GM23338 (cell line): Measurements from ENCODE around the gene OR5K2. TPM values are rescaled to one million over a fixed set of nuclear protein-coding genes. Genes with fewer than 3 reads are reported as not detected.

Experiments
- ATAC-seq: fragments of 200-7000 bp; cut with Tn5 transposase; 3 replicates; pipeline ENCODE4 v1.9.1; 2020
- DNase-seq: peaks from one replicate; pipeline ENCODE4 v3.0.0-alpha.2; 2015; ENCODE audit warnings: low spot score
- H2AFZ ChIP-seq: fragments of 200-600 bp; sonication (generic); 2 replicates; pipeline ENCODE4 v1.8.0; 2016; ENCODE audit warnings: antibody characterized with exemption, mild to moderate bottlenecking, moderate library complexity
- H3F3A ChIP-seq: fragments of 200-600 bp; sonication (generic); replicated peaks from 2 replicates; pipeline ENCODE4 v1.8.0; 2017; ENCODE audit warnings: antibody characterized with exemption, mixed run types, low read depth
- H3K27ac ChIP-seq: fragments of 200-600 bp; sonication (generic); 2 replicates; pipeline ENCODE4 v1.6.1; 2016; ENCODE audit warnings: low read depth
- H3K27me3 ChIP-seq: fragments of 200-600 bp; sonication (generic); 2 replicates; pipeline ENCODE4 v1.8.0; 2016; ENCODE audit warnings: mild to moderate bottlenecking, mixed run types, moderate library complexity; ENCODE audit not compliant: insufficient read depth
- H3K36me3 ChIP-seq: fragments of 200-600 bp; sonication (generic); 2 replicates; pipeline ENCODE4 v1.8.0; 2016; ENCODE audit warnings: mild to moderate bottlenecking; ENCODE audit not compliant: insufficient read depth
- H3K4me1 ChIP-seq: fragments of 200-600 bp; sonication (generic); 2 replicates; pipeline ENCODE4 v1.8.0; 2016; ENCODE audit warnings: mild to moderate bottlenecking, moderate library complexity; ENCODE audit not compliant: insufficient read depth
- H3K4me2 ChIP-seq: fragments of 200-600 bp; sonication (generic); 2 replicates; pipeline ENCODE4 v1.7.1; 2017; ENCODE audit warnings: mixed run types
- H3K4me3 ChIP-seq: fragments of 200-600 bp; sonication (generic); 2 replicates; pipeline ENCODE4 v1.6.1; 2016; ENCODE audit warnings: mixed run types
- H3K79me2 ChIP-seq: fragments of 200-600 bp; sonication (generic); replicated peaks from 2 replicates; pipeline ENCODE4 v1.8.0; 2017; ENCODE audit warnings: mild to moderate bottlenecking; ENCODE audit not compliant: insufficient read depth
- H3K9me2 ChIP-seq: fragments of 200-600 bp; sonication (generic); 2 replicates; pipeline ENCODE4 v1.8.0; 2017; ENCODE audit not compliant: insufficient read depth
- H4K20me1 ChIP-seq: fragments of 200-600 bp; sonication (generic); replicated peaks from 2 replicates; pipeline ENCODE4 v1.8.0; 2017; ENCODE audit warnings: mild to moderate bottlenecking; ENCODE audit not compliant: insufficient read depth
- H3K27ac Mint-ChIP-seq: 2 replicates; pipeline ENCODE4 v1.8.0; 2020; ENCODE audit warnings: inconsistent platforms, mild to moderate bottlenecking, moderate library complexity, mixed read lengths
- H3K27me3 Mint-ChIP-seq: 3 replicates; pipeline ENCODE4 v1.8.0; 2022; ENCODE audit warnings: low read depth, mild to moderate bottlenecking, moderate library complexity, mixed read lengths, inconsistent platforms; ENCODE audit not compliant: insufficient read depth, poor library complexity
- H3K36me3 Mint-ChIP-seq: 3 replicates; pipeline ENCODE4 v1.8.0; 2021; ENCODE audit warnings: low read depth, mild to moderate bottlenecking, inconsistent platforms, moderate library complexity, mixed read lengths
- H3K4me1 Mint-ChIP-seq: 3 replicates; pipeline ENCODE4 v1.8.0; 2020; ENCODE audit warnings: mild to moderate bottlenecking, inconsistent platforms, mixed read lengths
- H3K4me3 Mint-ChIP-seq: 3 replicates; pipeline ENCODE4 v1.8.0; 2021; ENCODE audit warnings: moderate library complexity, mild to moderate bottlenecking, inconsistent platforms, mixed read lengths
- H3K9me3 Mint-ChIP-seq: 3 replicates; pipeline ENCODE4 v1.8.0; 2020; ENCODE audit warnings: moderate library complexity, mild to moderate bottlenecking, inconsistent platforms, mixed read lengths
- CREB1 ChIP-seq: fragments of 250-450 bp; sonication (Bioruptor Pico); IDR thresholded peaks from 2 replicates; pipeline ENCODE4 v1.5.0; 2020; ENCODE audit warnings: low read depth, mild to moderate bottlenecking, moderate library complexity
- ETS1 ChIP-seq: IDR thresholded peaks from 2 replicates; pipeline ENCODE4 v1.6.1; 2016; ENCODE audit warnings: antibody characterized with exemption
- EZH2 ChIP-seq: fragments of 200-600 bp; sonication (generic); IDR thresholded peaks from one replicate; pipeline ENCODE4 v1.8.0; 2017; ENCODE audit warnings: antibody characterized with exemption, mild to moderate bottlenecking, low read depth; ENCODE audit not compliant: unreplicated experiment
- EZH2phosphoT487 ChIP-seq: fragments of 200-600 bp; sonication (generic); IDR thresholded peaks from one replicate; pipeline ENCODE4 v1.8.1; 2018; ENCODE audit warnings: antibody characterized with exemption; ENCODE audit not compliant: unreplicated experiment
- JUNB ChIP-seq: IDR thresholded peaks from one replicate; pipeline ENCODE4 v1.6.1; 2016; ENCODE audit warnings: antibody characterized with exemption; ENCODE audit not compliant: unreplicated experiment
- NANOG ChIP-seq: IDR thresholded peaks from 2 replicates; pipeline ENCODE4 v1.6.1; 2016; ENCODE audit warnings: antibody characterized with exemption, borderline replicate concordance
- POLR2AphosphoS5 ChIP-seq: IDR thresholded peaks from 2 replicates; pipeline ENCODE4 v1.6.1; 2016; ENCODE audit warnings: antibody characterized with exemption, low read depth
- REST ChIP-seq: IDR thresholded peaks from one replicate; pipeline ENCODE4 v1.6.1; 2018; ENCODE audit warnings: antibody characterized with exemption; ENCODE audit not compliant: unreplicated experiment
- STAT1 ChIP-seq: IDR thresholded peaks from one replicate; pipeline ENCODE4 v1.6.1; 2016; ENCODE audit warnings: antibody characterized with exemption; ENCODE audit not compliant: unreplicated experiment
- ZNF114 ChIP-seq: fragments of 250-450 bp; sonication (Bioruptor Pico); IDR thresholded peaks from 2 replicates; pipeline ENCODE4 v1.5.0; 2020; ENCODE audit warnings: mild to moderate bottlenecking, moderate library complexity
- ZNF331 ChIP-seq: fragments of 250-450 bp; sonication (Bioruptor Pico); IDR thresholded peaks from 2 replicates; pipeline ENCODE4 v1.5.0; 2020; ENCODE audit warnings: low read depth, mild to moderate bottlenecking, moderate library complexity
- ZNF462 ChIP-seq: fragments of 250-450 bp; sonication (Bioruptor Pico); IDR thresholded peaks from 2 replicates; pipeline ENCODE4 v1.5.0; 2020; ENCODE audit warnings: mild to moderate bottlenecking, moderate library complexity
- long read RNA-seq: library from polyadenylated mRNA; unstranded; transcript quantifications from one replicate; pipeline ENCODE4 v2.0.0, GENCODE V29; 2020; ENCODE audit not compliant: unreplicated experiment
- polyA plus RNA-seq: library from polyadenylated mRNA; unstranded; fragments of >200 nt; fragmentation: Nextera tagmentation; extraction: Ambion mirVana; gene quantifications from 2 replicates; pipeline ENCODE4 v1.2.1, GENCODE V29; 2016
- total RNA-seq: library from RNA; depleted of rRNA; stranded (reverse); fragments of >200 nt; shearing (Covaris generic); gene quantifications from 2 replicates; pipeline ENCODE4 v1.2.3, GENCODE V29; 2014; rRNA removed
- TF ChIP-seq, protein P1 (sequence below), 2 experiments: fragments of 200-600 bp in 1 of 2; sonication (generic) in 1 of 2; conservative IDR thresholded peaks; 2 replicates each; pipeline versions ENCODE4 v1.5.1 to v1.6.1; 2016 to 2017; ENCODE audit warnings: antibody characterized with exemption in 2 of 2, low read depth in 2 of 2, mild to moderate bottlenecking in 2 of 2, moderate library complexity in 1 of 2

OR5K2 gene
- not detected in 2 replicates for total RNA-seq
- not detected in 2 replicates for polyA plus RNA-seq
- long read RNA-seq: 0 reads

DNA sequence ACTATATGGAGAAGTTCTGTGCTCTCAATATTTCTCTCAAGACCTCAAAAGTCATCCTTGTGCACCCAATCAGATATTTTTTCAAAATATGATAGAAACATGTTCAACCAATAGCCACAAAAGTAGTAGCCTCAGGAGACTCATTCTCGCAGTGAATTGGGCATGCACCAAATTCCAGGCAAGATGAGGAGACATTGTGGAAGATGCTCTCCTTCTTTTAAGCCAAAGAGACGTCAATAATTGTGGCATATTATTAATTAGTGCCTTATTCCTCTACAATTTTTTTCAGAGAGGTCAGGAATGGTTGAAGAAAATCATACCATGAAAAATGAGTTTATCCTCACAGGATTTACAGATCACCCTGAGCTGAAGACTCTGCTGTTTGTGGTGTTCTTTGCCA lies at the start of gene OR5K2:
Gene OR5K2 (plus strand): TSS at position 301 of the 400 bp plus-strand sequence. CDS start 0 bp downstream, at position 301.
- no peaks in the 10 kb centered on the region for H3K4me1 ChIP-seq
- H3K27ac ChIP-seq: no peak within 1 kb of the TSS
- no peaks in the 10 kb centered on the region for H3K9me2 ChIP-seq
- no peaks in the 10 kb centered on the region for H4K20me1 ChIP-seq
- Mint-ChIP-seq H3K27ac (no peak within 1 kb of the TSS), H3K4me3 (no peak within 1 kb of the TSS), H3K36me3 (no peaks in the 10 kb centered on the region), H3K4me1 (no peaks in the 10 kb centered on the region), H3K27me3 (no peaks in the 10 kb centered on the region), H3K9me3 (no peaks in the 10 kb centered on the region)
- H3K36me3 ChIP-seq: no peaks in the 10 kb centered on the region
- DNase-seq: no peak
- no peak within 1 kb of the TSS for H2AFZ ChIP-seq
- no peak for ATAC-seq
- no peaks in the 10 kb centered on the region for H3F3A ChIP-seq
- H3K79me2 ChIP-seq: no peaks in the 10 kb centered on the region
- H3K27me3 ChIP-seq: no peaks in the 10 kb centered on the region
- no peak within 1 kb of the TSS for H3K4me2 ChIP-seq
- TF ChIP-seq, protein P1, sequence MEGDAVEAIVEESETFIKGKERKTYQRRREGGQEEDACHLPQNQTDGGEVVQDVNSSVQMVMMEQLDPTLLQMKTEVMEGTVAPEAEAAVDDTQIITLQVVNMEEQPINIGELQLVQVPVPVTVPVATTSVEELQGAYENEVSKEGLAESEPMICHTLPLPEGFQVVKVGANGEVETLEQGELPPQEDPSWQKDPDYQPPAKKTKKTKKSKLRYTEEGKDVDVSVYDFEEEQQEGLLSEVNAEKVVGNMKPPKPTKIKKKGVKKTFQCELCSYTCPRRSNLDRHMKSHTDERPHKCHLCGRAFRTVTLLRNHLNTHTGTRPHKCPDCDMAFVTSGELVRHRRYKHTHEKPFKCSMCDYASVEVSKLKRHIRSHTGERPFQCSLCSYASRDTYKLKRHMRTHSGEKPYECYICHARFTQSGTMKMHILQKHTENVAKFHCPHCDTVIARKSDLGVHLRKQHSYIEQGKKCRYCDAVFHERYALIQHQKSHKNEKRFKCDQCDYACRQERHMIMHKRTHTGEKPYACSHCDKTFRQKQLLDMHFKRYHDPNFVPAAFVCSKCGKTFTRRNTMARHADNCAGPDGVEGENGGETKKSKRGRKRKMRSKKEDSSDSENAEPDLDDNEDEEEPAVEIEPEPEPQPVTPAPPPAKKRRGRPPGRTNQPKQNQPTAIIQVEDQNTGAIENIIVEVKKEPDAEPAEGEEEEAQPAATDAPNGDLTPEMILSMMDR (conservative IDR thresholded peaks at IDR 0.05; ENCODE audit: low read depth in 2 of 2): no peak
- TF ChIP-seq EZH2phosphoT487 (no peak), ZNF331 (CRISPR knock-in tag) (no peak), JUNB (no peak), ZNF114 (CRISPR knock-in tag) (no peak), REST (no peak), EZH2 (no peak), ZNF462 (CRISPR knock-in tag) (no peak), NANOG (no peak), STAT1 (no peak), POLR2AphosphoS5 (no peak), CREB1 (no peak), ETS1 (no peak)
- no peak within 1 kb of the TSS for H3K4me3 ChIP-seq
